ENCODE data around the gene CEP41.

Gene CEP41

DNA sequence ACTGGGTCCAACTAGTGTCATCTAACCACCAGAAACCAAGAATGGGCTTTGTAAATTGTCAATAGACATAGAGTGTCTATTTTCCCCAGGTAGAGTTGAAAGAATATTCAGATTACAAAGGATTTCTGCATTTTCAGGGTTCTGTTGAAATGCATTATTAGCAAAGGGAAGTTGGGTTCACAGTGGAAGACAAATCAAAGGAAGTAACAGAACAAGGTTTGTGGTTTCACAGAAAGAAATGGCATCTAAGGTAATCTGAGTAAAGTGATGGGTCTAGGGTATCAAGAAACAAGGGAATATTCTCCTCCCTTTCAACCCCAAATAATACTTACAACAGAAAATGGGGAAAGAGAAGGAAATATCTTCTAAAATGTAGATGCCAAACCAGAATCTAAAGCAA is 25.8 kb downstream of the CEP41 start:
- no peak for FAIRE-seq

DNA sequence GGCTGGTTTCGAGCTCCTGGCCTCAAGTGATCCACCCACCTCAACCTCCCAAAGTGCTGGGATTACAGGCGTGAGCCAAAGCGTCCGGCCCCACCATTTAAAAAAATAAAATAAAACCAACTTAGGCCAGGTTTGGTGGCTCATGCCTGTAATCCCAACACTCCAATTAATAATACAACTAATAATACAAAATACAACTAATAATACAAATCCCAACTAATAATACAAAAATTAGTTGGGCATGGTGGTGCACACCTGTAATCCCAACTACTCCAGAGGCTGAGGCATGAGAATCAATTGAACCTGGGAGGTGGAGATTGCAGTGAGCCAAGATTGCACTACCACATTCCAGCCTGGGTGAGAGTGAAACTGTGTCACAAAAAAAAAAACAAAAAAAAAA is 27.6 kb downstream of the CEP41 start:
- FAIRE-seq, result no peak

DNA sequence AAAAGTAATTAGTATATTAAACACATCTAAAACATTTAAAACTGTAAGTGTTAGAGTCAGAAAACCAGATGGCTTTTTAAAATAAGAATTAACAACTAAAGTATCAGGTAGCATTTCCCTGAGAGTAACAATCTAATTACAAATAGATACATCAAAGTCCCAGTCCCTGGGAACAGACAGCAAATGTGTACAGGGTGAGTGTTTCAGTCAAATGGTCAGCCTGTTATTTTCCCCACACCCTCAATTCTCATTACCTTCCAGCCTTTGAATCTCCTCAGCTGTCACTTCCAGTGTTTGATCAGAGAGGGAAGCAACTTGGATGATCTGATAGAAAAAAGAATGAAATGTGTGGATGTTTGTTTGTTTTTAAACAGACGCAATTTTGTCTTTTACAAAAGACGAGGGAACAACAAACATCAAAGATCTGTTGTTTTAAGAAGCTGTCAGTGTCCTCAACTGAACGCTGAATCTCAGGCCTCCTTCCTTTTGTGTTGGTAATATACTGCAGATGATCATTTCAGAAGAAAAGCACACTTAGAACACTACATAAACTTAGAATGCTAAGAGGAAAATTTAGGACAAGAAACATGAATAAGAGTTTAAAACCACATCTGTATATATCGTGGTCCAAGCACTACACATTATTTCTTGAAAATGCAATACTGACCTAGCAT is 29.8 kb downstream of the CEP41 start:
- FAIRE-seq, result no peak

DNA sequence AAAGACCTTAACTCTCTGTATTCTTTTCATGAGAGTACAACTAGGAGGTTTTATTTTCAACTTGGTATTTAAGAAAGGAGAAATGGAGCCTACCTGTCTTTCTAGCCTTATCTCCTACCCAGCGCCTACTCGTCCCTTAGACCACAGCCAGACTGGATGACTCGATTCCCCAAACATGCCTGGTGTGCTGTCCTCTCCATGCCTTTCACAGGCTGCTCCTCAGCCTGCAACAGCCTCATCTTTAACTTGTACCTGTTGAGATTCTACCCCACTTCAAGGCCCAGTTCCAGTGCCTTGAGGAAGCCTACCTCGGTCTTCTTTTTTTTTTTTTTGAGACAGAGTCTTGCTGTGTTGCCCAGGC is 31.1 kb downstream of the CEP41 start:
- no peak for FAIRE-seq

DNA sequence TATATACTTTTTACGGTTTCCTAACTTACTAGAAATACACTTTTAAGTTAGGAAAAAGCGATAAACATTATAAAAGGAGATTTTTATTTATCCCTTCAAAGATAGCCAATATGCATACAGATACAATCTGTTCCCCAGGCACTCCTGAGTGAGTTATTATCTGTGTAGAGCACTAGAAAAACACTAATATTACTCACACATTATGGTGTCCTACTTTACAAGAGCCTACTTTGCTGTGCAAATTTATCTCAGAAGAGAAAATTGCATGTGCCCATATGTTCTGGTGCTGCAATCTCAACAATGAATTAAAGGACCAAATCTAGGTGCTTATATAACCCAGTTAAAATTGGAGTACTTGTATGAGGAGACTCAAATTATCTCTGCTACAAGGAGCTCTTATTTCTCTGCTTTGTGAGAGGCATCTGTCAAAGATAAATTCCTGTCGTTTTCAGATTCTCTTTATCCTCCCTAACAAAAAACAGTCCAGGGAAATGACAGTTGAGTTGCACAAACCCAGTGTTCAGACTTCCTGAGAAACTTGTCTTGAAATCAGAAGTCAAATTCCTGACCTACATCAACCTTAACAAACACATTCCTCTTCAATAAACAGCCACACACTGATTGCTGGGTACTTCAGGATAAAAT is 31.6 kb downstream of the CEP41 start:
- no peak for FAIRE-seq

DNA sequence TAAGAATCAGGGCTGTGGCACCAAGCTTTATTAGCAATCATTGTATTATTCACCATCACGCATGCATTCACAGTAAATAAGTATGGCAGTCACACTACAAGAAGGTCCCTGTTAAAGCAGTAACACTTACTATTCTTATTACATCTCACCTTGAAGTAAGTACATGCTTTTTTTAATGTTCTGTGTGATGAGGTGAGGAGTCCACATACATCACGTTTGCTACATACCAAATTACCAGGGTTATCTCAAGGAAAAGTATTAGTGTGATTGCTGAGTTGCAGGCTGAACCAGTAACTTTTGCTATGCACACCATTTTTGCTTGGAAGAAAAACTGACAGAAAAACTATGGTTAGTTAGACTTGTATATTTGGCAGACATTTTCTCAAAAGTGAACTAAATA is 35.8 kb downstream of the CEP41 start:
- FAIRE-seq, result no peak

DNA sequence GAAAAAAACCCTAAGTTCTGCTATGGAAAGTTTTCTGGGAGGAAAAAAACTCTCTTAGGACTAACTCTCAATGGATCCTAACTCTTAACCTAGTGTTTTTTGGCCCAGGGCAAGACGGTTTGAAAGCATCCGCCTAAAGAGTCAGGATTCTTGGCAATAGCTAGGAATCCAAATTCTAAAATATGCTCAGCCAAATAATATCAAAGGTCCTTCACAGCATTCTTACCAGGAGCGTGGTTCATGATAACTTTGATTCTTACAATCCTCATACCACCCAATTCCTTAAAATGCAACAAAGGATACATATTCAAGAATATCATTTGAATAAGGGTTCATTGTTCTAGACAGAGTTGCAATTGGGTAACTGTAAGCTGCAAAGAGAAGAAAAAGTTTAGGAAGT is 39.2 kb downstream of the CEP41 start:
- FAIRE-seq, result no peak

DNA sequence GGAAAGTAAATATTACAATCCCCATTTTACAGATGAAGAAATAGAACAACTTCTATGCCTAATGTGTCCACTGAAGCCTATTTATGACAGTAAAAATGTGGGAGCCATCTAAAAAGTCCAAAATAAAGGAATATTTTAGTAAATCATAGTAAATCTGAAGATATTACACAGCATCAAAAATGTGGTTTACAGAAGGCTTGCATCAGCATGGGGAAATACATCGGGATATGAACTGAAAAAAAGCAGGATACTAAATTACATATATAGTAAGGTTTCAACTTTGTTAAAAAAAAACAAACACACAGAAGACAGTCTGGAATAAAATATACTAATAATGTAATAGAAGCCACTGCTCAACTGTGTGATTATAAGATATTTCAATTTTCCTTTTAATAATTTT is 39.7 kb downstream of the CEP41 start:
- no peak for FAIRE-seq

DNA sequence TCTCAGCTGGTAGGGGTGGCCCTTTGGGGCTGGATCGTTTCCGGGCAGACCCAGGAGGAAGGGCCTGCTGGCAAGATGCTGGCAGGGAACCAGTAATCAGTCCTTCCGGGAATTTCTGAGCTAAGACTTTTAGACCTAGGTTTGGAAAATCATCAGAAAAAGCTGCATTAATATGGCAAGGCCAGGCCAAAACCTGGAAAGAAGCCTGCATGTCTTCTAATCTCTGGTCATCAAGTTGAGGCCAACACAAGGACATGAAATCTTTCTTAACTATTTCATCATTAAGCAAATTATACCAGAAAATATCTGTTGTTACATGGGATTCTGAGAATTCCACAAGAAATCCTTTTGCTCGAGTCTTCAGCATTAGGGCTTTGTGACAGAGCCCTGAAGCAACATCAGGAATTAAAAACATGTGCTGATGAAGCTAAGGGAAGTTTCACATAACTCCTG is 40.7 kb downstream of the CEP41 start:
- no peak for FAIRE-seq

DNA sequence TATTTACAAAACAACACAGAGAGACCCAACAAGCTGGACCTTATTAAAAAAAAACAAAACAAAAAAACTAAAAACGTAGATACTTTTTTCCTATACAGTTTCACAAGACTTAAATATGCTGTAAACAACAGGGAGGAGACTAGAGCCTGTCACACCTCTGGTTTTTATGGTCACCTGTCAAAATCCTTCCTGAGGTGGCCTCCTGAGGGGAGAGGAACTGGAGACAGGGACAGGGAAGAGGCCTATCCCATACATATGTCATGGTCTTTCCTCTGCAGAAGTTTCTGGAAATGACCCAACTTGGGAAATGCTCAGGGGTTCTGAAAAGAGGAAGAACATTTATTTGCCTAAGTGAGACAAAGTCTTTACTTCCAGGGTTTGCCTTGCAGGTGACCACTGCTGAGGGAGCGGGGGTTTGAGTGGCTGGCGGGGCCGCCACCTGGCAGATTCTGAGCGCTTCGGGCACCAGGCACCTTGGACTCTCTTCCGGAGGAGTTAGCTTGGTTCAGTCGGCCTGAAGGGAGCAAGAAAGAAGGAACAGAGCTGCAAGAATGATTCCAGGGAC is 42.2 kb downstream of the CEP41 start:
- FAIRE-seq, result no peak

DNA sequence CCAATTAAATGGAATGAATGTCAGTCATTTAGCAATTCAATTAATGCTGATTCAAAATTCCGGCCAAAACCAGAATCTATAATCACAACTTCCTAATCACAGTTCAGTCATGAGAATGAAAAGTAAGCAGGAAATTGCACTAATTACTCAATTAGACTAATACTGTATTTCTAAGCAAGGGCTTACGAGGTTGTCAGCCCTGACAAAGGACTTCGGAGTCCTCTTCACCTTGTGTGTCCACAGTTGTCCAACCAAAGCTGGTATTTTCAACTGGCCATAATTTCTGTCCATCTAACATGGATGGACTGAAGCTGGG is 43.1 kb downstream of the CEP41 start:
- no peak for FAIRE-seq

DNA sequence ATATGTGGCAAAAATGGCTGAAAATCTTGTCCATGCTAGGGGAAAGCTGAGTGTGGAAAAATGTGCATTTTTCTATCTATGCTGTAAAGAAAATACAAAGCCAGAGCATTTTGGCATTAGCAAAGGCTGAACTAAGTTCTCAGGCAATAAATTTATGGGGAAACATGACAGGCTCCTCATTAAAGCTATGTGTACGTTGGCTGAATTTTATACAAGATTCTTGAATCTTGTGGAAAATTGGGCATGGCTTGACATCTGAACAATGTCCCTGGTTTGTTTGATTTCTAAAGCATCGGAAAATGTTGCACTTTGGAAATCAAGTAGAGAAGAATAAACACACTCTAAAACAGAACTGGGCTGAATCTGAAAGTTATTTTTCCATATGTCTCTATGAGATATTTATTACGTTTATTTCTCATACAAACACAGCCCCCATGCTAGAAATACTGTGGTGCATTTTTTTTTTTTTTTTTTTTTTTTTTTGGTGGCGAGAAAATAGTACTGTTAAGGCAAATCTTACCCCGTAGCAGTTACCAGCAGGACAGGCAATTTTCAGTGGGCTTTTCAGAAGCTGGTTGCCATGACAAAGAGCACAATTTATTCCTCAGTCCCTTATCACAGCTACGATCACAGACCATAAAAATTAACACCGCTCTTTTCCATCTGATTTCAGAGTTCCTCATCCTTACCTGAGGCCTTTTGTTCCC is 43.6 kb downstream of the CEP41 start:
- no peak for FAIRE-seq

DNA sequence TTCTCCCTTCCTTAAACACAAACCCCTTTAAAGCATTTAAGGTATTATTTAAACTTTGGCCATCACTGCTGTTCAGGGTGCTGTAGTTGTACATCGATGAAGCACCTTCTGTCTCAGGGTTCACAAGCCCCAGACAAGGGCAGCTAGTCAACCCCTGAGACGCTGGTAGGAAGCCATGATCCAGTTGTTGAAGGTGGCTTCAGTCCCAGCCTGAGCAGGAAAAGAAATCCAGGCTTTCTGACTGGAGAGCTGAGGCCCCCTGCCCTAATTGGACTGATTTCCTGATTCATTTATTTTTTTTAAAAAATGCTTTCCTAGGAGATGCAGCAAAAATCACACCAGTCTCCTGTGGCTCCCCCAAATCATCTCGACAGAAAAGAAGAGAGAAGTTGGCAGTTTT is 44.7 kb downstream of the CEP41 start:
- no peak for FAIRE-seq

DNA sequence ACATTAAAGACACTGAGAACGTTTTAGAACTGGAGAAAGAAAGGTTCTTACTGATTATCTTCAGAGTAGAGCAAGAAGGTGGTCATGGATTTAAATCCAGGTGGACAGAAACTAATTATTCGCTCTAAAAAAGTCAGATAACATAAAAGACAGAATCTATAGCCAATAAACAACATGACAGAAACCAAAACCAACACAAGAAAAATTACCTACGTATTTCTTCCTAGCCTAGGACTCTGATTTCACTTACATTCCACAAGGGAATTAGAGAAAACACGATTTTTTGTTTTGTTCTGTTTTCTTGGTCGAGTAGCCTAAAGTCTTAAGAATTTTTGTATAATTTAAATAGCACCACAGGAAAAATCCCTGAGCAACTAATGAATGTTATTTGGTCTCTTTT is 45.4 kb downstream of the CEP41 start:
- no peak for FAIRE-seq

DNA sequence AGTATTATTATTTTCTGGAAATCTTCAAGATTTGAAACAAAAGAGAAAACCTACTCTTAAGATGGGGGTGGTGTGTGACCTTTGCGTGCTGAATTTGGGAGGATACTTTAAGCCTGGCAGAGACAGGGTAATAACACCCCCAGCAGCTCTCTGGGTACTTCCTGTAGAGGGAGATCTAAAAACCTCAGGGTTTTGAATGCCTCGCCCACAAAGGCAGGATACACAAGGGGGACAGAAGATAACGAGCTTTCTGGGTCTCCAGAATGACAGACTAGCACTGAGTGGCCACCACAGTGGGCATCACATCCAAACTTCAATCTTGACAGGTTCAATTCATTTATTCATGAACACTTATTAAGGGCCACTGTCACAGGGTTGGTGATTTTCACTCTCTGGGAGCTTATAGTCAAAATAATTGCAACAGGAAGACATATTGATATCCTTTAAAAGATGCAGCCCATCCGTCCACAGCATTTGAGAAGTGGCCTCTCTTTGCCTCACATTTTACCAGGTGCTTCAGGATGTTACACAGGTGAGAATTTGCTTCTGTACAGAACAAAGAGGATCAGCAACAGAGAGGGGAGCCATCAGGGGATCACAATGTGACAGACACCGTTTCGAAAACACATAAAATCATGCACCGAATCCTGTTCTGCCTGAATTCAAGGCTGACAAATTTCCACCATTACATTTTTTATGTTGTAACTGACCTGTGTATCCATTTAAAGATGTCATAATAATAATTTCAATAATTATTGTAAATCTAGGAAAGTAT is 46.2 kb downstream of the CEP41 start:
- no peak for FAIRE-seq

DNA sequence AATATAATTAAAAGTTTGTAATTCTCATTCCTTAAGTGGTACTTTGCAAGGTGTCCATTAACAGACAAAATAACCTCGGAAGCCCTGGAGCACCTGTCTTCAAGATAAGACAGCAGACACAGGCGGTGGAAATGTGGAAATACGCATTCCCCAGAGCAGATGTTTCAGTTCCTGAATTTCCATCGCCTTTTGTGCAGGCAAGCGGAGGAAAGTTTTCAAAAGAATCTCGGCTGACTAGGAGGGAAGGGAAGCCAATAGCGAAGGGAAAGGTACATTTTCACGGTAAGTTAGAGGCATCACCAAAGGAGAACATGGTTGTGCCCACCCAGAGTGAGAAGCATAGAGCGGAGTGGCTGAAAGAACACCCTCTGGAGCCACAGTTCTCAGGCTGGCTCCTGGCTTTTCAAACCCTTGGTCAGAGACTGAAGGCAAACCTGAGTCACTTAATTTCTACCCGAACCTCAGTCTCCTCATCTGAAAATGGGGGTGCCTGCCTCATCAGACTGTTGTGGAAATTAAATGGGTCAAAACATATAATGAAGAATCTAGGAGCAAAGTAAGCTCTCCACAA is 46.9 kb downstream of the CEP41 start:
- FAIRE-seq, result no peak

DNA sequence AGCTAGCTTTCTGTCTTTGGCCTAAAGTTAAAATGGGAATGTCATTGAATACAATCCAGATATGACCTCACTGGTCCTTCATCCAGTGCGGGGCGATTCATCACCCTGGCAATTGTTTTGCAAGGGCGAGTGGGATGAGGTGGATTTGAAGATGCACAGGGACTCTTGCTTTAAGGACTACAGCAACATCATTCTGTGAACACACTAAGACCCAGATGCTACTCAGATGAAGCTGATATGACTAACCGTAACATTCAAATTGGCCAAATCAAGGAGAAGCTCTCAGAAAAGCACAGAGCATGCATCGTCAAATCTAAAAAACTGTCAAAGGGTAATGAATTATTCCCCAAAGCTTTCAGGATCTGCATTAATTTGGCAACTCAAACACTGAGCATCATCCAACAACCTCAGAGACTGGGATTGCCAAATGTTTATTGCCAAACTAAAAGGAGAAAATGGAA is 47.7 kb downstream of the CEP41 start:
- no peak for FAIRE-seq

DNA sequence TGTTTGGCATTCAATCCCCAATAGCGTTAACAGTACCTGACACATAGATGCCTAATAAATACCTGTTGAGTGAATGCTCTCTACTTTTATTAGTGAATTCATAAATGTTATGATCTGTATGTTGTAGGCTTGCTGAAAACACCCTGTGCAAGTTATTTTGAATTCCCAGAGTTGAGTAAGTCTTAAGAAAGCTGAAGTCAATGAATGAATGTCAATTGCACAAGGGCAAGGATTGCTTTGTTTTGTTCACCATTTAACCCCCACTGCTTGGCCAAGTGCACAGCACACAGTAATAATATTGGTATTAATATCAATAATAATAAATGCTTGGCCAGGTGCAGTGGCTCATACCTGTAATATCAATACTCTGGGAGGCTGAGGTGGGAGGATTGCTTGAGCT is 50.3 kb downstream of the CEP41 start:
- no peak for FAIRE-seq

DNA sequence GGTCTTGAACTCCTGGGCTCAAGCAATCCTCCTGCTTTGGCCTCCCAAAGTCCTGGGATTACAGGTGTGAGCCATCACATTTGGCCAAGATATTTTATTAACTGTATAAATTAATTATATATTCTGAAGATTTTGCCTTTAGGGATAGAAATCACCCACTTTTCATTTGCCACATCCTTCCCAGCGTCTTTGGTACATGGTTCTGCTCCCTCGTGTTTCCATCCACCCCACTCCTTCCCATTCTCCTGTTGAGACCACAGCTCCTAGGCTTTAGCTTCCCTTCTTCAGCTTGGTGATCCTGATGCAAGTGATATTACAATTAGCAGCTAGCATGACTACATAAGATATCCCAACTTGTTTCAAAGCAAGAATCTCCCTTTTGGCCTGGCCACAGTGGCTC is 52.1 kb downstream of the CEP41 start:
- FAIRE-seq, result no peak

DNA sequence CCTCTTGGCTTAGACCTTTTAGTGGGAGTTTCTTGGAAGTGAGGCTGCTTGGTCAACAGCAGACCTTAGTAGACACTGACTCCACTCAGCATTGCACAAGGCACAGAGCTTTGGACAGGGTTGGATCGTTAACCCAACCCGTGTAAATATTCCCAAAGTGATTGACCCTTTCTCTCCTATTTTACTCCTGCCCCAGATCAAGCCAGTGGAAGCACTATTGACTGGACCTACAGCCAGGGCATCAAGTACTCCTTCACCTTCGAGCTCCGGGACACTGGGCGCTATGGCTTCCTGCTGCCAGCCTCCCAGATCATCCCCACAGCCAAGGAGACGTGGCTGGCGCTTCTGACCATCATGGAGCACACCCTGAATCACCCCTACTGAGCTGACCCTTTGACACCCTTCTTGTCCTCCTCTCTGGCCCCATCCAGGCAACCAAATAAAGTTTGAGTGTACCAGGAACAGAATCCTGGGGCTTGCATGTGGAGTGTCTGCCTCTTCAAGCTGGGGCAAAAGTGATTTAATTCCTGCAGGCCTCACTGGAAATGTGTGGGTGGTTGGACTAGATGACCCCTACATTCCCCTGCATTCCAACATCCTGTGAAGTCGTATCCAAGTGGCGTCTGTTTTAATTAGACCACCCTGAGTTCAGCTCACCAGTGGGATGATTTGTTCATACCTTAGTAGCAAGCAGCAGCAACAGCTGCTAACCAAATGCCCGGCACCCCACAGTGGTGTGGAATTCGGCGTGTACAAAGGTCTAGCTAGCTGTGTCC is 53.0 kb downstream of the CEP41 start:
- FAIRE-seq, result no peak

DNA sequence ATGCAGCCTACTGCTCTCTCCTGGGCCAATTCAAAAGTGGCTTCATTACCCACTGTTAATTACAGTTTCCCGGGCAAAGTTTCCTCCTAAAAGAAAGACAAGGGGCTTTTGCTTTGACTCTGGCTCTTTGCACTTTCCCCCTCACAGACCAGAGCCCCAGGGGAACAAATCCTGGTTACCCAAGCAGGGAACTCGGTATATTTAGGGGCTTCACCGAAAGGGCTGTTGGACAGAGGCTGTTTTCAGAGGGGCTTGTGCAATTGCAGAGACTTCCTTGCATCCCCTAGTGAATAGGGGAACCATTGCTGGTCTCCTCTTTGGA is 53.5 kb downstream of the CEP41 start:
- no peak for FAIRE-seq

DNA sequence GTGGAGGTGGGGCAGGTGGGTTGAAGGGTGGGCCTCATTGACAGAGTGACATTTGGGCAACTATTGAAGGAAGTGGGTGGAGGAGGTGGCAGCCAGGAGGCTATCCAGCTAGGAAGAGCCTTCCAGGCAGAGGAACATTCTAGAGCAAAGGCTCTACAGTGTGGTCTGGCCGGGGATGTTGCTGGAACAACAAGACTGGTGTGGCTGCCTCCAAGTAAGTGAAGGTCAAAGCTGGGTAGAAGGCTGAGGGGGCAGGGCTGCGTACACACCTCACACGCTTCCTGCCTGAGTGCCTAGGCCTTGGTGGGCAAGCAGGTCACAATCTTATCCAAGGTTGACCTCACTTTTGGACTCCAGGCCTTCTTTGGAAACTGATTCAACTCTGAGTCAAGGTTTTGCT is 53.9 kb downstream of the CEP41 start:
- FAIRE-seq, result no peak
